ENCODE data around the gene DAW1. TPM values are rescaled to one million over a fixed set of nuclear protein-coding genes. Genes with fewer than 3 reads are reported as not detected.

Gene DAW1
- total and polyA plus RNA-seq, 10 of the 15 experiments (the other 5 are each of a cell fraction or from before 2014, with no cell fraction given), result 0.04 TPM; not detected in 9

GRCh38 chr2:227848586-227848985 is 22.8 kb upstream of the DAW1 start (continued):
- TF ChIP-seq ZBTB33 (IDR thresholded peaks at IDR 0.05) (no peak), FOXM1 (IDR thresholded peaks at IDR 0.05; ENCODE audit: low read depth, low read length) (peak; percentile 87; the same call in 1 of the 2 replicates), NR2C2 (IDR thresholded peaks at IDR 0.05; ENCODE audit: borderline replicate concordance, control insufficient read depth, insufficient read length, low read depth) (no peak), BRCA1 (IDR thresholded peaks at IDR 0.05; ENCODE audit: low read depth, low read length) (no peak), FOXK2 (IDR thresholded peaks at IDR 0.05) (no peak), MYB (IDR thresholded peaks at IDR 0.05; ENCODE audit: borderline replicate concordance, low read depth, low read length) (no peak), STAT1 (conservative IDR thresholded peaks at IDR 0.05) (no peak), PAX8 (IDR thresholded peaks at IDR 0.05) (no peak), SMARCA5 (IDR thresholded peaks at IDR 0.05) (no peak), STAT3 (IDR thresholded peaks at IDR 0.05; ENCODE audit: low read depth, low read length) (no peak), ZNF207 (IDR thresholded peaks at IDR 0.05; ENCODE audit: borderline replicate concordance) (no peak), BMI1 (IDR thresholded peaks at IDR 0.05; ENCODE audit: borderline replicate concordance) (no peak), RCOR1 (conservative IDR thresholded peaks at IDR 0.05; ENCODE audit: low read depth, low read length) (no peak), MTA2 (IDR thresholded peaks at IDR 0.05; ENCODE audit: low read depth) (peak; percentile 65; the same call in 1 of the 2 replicates), TAF1 (IDR thresholded peaks at IDR 0.05; ENCODE audit: borderline replicate concordance, low read depth, low read length) (no peak), NR2F1 (conservative IDR thresholded peaks at IDR 0.05) (peak; percentile 88), HDAC2 (IDR thresholded peaks at IDR 0.05) (no peak), KLF5 (IDR thresholded peaks at IDR 0.05; ENCODE audit: partially characterized antibody) (no peak), RUNX3 (IDR thresholded peaks at IDR 0.05; ENCODE audit: low read length) (peak; percentile 87), YY1 (IDR thresholded peaks at IDR 0.05; ENCODE audit: low read depth, low read length) (no peak), BACH1 (IDR thresholded peaks at IDR 0.05; ENCODE audit: borderline replicate concordance) (no peak), PRDM15 (CRISPR knock-in tag; IDR thresholded peaks at IDR 0.05) (no peak), CREB1 (IDR thresholded peaks at IDR 0.05; ENCODE audit: low read depth) (peak; percentile 82), ATF2 (IDR thresholded peaks at IDR 0.05; ENCODE audit: low read length) (peak; percentile 84), RFX5 (IDR thresholded peaks at IDR 0.05; ENCODE audit: low read depth, low read length) (no peak), ZNF274 (IDR thresholded peaks at IDR 0.05; ENCODE audit: insufficient read depth, insufficient read length) (no peak), ASH2L (IDR thresholded peaks at IDR 0.05; ENCODE audit: borderline replicate concordance, low read depth) (no peak)

Measured in GM12878 (cell line).